GM18870 (cell line): ENCODE measurements around the gene SLC25A22.

ENCODE experiments used
- ATAC-seq: cut with Tn5 transposase; IDR thresholded peaks from one replicate; pipeline ENCODE4 v1.9.1; 2021; ENCODE audit warnings: moderate library complexity; ENCODE audit not compliant: unreplicated experiment

Gene SLC25A22

DNA sequence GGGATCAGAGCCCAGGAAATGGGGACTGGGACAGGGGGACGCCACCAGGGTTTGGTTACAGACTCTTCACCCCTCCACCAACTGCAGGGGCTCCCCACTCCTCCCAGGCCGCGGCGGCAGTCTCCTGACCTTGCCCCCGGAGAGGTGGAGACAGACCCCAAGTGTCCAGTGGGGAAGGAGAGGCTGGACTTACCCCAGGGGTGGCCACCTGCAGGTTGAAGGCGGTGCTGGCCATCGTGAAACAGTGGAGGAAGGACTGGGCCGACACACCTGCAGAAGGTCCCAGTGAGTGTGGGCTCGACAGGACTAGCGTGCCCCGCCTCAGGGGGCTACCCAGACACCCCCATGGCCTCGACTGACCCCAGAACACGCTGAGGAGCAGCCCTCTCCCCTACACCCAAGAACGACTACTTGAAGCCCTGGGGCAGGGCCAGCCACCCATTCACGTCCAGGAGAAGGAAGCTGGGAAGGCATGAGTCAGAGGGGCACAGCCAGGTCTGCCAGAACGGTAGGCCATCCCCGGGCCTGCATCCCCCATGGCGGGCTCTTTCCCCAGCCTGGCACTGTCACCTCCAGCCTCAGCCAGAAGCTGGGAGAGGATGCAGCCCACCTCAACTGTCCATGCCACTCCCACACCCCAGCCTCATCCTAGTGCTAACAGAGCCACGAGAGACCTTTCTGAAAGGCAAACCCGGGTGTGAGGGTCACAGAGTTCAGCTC, 23.0 kb downstream of the SLC25A22 start:
- ATAC-seq = no peak

DNA sequence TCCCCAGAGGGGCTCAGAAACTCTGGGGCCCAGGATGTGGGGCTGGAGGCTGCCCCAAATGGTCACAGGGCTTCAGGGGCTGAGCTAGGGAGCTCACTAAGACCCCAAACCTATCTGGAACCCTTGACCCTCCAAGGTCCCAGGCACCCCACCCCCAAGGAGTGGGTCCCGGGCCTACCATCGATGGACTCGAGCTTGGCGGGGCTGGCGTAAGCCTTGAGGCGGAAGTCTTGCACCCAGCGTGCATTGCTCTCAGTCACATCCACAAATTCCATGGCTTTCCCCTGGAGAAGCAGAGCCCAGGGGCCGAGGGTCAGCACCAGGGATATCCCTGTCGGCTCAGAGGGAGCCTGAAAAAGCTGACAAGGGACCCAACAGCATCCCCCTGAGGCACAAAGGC, 24.3 kb downstream of the SLC25A22 start:
- no peak for ATAC-seq

DNA sequence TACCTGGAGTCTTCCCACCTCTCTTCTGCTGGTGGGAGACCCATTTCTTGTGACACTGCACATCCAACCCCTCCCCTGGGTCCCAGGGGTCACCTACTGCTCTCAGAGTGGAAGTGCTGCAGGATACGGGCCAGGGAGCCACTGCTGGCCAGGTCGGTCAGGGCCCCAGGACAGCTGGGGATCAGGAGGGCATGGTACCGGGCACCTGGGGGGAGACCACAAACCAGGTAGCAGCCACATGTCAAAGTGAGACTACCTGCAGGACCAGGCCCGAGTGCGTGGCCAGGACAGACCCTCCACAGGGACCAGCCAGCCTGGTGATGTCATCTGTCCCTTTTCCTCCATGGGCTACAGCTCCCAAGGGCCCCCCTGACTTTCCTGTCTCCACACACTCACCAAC, 24.7 kb downstream of the SLC25A22 start:
- no peak for ATAC-seq

DNA sequence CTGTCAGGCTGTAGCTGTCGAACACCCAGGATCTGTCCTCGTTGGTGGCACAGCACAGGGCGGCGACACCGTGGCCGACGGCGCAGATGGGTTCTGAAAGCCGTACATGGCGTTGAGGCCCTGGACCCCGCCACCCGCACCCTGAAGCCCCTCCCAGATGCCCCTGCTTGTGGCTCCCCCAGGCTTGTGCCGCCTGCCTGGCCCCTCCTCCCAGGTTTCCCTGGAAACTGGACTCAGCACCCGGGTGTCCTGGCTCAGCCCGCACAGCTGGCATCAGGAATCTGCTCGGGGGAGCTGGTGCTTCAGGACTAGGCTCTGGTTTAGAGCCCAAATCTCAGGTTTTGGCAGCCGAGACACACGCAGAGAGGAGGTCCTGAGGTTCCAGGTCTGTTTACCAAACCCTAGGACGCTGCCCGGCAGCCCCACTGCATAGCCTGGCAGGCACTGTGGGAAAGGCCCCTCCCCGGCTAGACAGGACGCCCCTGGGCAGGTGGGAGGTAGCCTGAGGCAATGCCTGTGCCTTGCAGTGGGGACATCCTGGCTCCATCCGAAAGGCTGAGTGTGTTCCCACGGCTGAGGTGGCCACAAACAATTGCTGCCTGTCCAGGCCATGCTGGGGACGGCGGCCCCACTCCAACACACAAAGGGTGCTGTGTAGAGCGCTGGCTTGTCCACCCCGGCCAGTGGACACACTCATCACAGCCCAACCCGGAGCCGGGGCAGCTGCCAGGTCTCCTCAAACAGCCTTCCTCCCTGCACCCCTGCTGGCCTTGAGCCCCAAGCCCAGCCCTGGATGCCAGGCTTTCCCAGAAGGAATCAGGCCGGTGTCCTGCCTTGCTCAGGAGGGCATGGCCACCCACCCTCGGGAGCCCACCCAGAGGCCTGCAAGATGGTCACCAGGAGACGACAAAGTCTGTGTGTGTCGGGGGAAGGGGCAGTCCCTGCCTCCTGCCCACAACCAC, 25.4 kb downstream of the SLC25A22 start:
- ATAC-seq = no peak

DNA sequence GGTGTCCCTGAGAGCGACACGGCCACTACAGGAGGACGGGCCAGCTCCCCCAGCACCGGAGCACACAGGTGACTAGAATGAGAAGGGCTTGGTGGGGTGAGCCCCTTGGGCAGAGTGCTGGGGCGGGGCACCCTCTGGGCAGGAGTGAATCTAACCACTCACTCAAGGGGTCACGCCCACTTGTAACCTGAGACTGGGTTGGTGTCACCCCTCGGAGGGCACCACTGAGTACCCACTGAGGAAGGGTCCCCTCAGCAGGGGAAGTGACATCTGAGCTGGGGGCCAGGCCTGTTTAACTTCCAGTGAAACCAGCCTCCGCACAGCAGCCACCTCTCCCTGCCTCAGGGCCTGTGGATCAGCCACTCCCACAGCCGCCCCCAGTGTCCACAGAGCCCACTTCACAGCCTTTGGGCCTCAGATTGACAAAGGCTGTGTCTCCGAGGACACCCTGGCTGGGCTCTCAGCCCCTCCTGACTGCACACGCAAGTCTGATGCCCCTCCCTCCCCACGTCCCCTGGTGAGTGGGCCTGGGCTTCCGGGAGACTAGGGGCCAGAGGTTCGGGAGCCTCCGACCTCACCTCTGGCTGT, 26.4 kb downstream of the SLC25A22 start:
- ATAC-seq = no peak

DNA sequence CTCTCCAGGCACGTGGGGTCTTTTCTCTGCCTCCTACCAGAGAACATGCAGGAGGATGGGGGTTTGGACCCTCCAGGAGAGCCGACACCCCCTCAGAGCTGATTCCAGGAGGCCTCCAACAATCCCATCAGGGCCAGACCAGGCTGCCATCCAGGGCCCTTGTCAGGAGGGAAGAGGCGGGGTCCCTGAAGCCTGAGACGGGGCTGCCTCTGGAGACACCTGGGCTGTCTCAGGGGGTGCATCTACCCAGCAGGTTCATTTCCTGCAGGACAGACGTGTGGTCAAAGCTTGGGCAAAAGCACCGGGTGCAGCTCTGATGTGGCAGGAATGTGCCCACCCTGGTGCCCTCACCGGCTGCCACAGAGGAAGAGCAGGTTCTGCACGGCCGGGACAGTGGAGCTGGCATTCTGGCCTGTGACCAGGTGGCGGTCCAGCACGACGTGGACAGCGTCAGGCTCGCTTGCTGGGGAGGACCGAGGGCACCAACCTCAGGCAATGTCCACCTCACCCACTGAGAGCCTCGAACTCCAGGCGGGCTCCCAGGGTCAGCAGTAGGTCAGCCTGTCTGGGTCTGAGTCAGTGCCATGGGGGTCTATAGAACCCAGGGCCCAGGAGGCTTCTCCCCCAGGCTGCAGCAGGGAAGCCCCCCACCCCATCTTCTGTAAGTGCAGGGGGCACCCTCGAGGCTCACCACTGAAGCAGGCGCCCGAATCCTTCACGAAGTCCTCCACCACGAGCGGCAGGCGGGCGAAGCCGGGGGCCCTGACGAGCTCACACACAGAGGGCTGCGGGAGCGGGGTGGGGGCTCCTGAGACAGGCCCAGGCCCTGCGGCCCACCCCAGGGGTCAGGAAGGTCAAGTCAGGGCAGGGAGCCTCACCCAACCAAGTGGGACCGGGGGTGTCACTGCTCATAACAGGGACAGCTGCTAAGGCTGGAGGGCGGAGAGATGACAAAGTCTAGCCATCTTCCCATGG, 27.2 kb downstream of the SLC25A22 start:
- no peak for ATAC-seq

DNA sequence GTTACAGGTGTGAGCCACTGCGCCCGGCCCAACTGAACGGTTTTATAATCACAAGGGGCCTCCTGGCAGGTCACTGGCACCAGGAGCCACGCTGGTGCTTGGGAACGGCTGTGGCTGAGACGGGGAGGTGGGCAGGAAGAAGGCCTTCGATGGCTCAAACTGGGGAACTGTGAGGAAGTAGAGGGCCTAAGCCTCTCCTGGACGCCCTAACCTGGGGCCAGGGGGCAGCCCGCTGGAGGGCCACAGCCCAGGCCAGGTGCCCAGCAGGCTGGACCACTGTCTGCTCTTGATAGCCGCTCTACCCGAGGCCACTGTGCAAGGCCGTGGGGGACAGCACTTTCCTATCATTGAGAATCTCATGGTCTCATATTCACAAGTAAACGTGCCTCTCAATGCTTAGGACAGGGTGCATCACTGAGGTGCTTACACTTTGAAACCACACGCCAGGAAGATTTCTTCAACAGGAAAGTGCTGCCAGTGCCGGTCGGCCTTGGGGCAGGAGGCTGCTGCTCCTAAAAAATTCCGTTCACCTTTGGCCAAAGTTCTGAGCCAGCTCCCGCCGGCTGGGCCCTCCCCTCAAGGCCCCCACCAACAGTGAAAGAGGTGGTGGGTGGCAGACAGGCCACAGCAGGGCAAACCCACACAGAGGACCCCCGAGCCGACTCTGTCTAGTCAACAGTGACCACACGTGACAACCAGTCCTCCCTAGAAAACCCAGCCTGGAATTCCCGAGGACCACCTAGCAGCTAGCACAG, 28.0 kb downstream of the SLC25A22 start:
- no peak for ATAC-seq

DNA sequence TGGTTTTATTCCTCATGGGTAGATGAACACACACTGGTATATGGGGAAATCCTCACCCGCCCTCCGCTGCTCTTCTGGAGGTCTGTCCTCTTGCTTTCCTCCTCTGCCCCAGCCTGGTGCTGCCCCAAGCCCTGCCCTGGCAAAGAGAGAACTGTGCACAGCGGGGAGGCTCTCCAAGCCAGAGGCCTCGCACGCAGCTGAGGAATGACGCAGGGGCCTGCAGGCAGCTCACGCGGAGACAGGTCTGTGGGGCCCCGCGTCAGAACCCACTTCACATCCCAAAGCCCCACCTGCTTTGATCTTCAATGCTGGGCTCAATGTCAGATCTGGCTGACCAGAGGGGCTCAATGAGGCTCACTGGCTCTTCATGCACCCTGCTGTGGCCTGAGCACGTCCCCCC, 30.8 kb downstream of the SLC25A22 start:
- no peak for ATAC-seq

DNA sequence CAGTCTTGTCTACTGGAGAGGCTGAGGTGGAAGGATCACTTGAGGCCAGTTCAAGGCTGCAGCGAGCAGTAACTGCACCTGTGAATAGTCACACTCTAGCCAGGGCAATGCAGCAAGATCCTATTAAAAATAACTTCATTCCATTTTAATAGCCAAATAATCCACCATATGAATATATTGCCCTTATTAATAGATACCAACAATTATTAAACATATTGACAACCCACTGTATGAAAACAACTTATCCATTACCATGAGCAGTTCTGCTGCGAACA, 31.2 kb downstream of the SLC25A22 start:
- ATAC-seq = no peak

DNA sequence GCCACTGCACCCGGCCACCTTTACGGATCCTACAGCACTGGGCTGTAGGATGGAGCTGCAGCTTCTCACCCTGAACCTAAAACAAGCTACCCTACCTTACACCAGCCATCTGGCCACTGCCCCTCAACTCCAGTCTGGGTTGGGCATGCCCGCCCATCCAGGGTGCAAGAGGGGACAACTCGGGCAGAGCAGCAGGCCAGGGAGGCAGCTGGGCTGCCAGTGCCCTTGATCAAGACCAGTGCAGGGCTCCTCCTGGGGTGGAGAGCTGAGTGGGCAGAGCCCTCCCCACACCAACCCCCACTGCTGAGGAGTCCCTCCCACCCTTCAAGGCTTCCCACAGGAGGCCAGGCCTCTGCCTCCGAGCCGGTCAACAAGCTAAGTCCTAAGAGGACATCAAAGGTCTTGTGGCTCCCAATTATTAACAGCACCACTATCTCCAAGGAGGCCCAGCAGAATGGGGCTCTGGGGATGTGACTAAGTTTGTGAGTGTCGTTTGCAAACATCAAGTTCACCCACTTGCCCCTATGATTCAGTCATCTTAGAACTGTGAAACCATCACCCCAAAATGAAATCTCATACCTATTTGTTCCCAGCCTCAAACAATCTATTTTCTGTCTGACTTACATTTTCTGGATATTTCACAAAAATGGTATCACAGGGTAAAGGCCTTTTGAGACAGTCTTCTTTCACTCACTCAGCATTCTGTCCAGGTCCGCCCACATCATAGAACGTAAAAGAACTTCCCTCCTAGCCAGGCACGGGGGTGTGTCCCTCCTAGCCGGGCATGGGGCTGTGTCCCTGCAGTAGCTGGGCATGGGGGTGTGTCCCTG, 31.8 kb downstream of the SLC25A22 start:
- no peak for ATAC-seq

DNA sequence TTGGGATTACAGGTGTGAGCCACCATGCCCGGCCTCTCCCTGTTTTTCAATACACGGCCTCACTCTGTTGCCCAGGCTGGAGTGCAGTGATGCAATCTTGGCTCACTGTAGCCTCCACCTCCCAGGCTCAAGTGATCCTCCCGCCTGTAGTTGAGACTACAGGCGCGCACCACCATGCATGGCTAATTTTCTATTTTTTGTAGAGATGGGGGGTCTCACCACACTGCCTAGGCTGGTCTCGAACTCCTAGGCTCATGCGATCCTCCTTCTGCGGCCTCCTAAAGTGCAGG, 32.3 kb downstream of the SLC25A22 start:
- ATAC-seq = no peak

DNA sequence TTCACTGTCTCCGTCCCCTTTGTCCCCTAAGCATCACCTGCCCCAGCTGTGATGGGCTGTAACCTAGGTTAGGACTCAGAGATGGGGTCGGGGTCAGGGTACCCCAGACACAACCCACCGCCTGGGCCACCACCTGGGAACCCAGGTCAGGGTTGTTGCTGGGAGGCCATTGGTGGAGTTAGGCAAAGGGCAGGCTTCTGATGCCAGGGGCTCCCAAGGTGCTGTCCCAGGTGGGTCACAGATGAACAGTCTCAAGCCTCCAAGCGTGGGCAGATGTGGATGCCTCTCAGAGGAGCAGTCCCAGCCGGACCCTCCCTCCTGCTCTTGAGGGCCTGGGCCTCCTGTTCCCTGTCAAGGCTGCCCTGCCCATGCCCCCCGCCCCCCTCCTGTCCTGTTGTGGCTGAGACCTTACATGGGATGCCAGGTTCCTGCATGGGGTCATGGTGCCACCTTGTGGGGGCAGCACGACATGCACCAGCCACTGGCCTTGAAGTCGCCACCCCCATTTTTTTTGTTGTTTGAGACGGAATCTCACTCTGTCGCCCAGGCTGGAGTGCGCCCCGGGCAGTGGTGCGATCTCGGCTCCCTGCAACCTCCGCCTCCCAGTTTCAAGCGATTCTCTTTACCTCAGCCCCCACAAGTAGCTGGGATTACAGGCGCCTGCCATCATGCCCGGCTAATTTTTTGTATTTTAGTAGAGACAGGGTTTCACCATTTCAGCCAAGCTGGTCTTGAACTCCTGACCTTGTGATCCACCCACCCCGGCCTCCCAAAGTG, 32.9 kb downstream of the SLC25A22 start:
- ATAC-seq = no peak

DNA sequence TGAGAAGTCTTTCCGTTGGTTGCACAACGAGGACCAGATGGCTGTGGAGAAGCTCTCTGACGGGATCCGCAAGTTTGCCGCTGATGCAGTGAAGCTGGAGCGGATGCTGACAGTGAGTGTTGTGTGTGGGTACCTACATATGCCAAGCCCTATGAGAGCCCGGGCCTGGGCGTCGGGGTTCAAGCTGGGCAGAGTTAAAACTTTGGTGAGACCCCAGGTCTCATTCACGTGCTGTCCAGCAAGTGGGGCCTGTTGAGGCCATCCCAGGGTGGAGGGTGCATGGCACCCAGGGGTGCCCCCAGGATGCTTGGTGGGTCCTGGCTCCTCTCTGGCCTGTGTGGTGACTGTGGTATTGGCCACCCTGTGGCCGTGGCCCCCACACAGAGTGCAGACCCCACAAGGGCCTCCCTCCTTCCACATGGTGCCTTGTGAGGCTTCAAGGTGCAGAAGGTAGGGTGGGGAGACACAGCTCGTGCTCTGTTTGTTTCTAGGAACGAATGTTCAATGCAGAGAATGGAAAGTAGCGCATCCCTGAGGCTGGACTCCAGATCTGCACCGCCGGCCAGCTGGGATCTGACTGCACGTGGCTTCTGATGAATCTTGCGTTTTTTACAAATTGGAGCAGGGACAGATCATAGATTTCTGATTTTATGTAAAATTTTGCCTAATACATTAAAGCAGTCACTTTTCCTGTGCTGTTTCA, 33.6 kb downstream of the SLC25A22 start:
- ATAC-seq = no peak

DNA sequence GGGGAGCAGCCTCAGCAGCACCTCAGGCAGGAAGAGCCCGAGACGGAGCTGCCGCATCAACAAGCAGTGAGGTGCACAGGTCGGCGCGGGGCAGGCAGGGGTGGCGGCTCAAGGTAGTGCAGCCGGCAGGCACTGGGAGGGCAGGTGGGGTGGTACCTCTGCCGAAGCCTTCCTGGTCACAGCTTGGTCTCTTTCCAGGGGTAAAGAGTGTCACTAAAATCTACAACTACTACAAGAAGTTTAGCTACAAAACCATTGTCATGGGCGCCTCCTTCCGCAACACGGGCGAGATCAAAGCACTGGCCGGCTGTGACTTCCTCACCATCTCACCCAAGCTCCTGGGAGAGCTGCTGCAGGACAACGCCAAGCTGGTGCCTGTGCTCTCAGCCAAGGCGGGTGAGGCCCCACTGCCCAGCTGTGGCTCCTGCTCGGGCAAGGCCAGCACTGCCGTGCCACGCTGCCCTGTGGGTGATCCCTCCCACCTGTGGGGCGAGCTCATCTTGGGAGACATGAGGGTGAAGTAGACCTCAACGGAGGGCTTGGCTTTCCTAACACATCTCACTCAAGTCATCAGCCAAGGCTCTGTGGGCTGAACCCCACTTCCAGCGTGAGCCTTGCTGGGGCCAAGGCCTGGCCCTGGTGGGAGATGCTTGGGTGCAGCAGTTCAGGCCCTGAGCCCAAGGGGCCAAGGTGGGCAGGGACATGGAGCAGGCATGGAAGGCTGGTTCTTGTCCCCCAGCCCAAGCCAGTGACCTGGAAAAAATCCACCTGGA, 34.3 kb downstream of the SLC25A22 start:
- no peak for ATAC-seq

DNA sequence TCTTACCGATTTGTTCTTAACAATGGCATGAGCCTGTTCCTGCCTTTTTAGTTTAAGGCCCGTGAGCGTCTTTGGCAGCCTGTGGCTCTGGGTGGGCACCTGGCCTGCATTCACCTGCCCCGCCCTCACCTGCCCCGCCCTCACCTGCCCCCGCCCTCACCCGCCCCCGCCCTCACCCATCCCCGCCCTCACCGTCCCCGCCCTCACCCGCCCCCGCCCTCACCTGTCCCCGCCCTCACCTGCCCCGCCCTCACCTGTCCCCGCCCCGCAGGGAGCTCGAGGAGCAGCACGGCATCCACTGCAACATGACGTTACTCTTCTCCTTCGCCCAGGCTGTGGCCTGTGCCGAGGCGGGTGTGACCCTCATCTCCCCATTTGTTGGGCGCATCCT, 35.0 kb downstream of the SLC25A22 start:
- ATAC-seq = no peak

DNA sequence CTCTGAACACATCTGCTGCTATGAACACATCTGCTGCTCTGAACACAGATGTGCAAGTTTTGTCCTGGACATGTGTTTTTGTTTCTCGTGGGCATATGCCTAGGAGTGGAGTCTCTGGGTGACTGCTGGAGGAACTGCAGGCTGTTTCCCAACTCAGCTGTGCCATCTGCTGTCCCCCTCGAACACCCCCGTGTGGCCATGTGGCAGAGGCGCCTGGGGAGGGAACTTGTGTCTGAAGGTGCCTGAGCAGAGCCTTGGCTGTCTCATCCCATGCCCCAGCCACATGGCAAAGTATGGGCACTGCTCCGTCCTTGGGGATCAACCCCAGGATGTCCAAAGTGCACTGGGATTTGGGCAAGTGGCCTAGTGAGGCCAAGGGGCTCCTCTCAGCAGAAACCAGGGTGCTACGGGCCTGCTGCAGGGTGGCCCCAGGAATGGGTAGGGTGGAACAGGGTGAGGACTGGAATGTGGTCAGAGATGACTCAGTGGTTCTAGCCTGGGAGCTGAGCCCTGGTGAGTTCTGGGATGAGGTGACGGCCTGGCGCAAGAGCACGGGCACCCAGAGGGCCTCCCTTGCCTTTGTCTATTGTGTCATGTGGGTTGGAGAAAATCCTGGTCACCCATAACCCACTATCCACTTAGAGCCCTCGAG, 35.5 kb downstream of the SLC25A22 start:
- ATAC-seq = no peak

DNA sequence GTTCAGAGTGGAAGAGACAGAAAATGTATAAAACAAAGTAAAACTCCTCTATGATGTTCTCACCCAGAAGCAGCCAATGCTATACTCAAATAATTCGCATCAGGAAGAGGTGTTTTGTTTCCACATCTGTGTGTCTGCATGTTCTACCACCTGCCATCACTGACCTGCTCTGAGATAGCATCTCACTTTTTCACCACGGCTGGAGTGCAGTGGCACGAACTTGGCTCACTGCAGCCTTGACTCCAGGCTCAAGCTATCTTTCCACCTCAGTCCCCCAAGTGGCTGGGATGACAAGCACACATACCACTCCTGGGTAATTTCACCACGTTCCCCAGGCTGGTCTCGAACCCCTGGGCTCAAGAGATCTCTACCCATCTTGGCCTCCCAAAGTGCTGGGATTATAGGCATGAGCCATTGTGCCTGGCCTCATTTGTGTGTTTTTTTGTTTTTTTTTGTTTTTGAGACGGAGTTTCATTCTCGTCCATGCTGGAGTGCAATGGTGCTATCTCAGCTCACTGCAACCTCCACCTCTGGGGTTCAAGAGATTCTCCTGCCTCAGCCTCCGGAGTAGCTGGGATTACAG, 36.5 kb downstream of the SLC25A22 start:
- ATAC-seq = no peak
